GM19193 (cell line): Measurements from ENCODE around the gene ATF2.
A peak's percentile ranks its signal among the peaks of the same experiment; 100 is the strongest.

ENCODE experiments used
- POLR2A ChIP-seq: IDR thresholded peaks from 4 replicates; pipeline ENCODE4 v1.6.1; 2011; ENCODE audit not compliant: insufficient read depth, insufficient read length; ENCODE audit errors: extremely low read depth

Gene ATF2

GRCh38 chr2:175167792-175168563 lies at the start of gene ATF2:
ATF2 (minus strand) TSS chr2:175168203; CDS start chr2:175136443, 31,760 bp downstream.
- TF ChIP-seq POLR2A = peak; percentile 80

DNA sequence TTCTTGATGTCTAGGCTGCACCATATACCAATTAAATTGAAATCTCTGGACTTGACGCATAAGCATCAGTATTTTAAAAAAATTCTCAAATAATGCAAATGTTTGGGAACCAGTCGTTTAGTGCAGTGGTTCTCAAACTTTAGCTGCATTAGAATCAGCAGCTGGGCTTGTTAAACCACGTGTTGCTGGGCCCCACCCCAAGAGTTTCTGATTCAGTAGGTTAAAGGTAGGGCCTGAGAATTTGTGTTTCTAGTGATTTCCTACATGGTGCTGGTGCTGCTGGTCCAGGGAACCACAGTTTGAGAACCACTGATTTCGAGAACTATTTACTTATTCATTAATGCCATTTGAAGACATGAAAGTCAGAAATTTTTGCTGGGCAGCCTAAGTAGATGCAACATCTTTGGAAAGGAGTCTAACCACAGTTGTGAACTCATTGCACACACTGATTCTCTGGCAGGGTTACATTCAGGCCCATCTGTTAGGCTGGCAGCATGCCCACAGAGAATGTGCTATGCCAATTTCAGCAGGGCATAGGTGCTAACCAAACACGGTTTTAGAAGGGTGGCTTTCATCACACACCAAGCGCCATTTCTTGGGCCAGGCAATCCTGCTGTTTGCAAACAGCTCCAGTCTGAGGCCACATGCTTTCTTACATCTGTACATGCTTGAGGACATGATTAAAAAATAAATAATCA lies 39.9 kb upstream of the ATF2 start:
- no peak for TF ChIP-seq POLR2A

- TF ChIP-seq POLR2A = no peak
Measured at GRCh38 chr2:175206866-175207265, 38.9 kb upstream of the ATF2 start.

DNA sequence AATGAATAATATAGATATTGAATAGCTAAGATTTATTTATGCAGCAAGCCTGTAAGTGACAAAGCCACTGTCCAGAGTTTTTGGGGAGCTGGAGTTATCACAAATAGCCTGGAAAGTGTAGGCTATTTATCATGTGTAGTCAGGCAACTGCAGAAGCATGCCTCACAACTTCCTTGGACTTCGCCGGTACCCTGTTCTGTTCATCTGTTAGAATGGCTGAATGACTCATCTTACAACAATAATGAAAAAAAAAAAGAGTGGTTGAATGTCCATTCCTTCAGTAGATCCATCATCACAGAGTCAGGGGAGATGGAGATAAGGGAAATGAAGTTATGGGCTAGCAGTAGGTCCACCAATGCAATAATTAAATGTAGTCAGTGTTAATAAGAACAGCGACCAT lies 37.5 kb upstream of the ATF2 start:
- no peak for TF ChIP-seq POLR2A

- TF ChIP-seq POLR2A = no peak
Measured at GRCh38 chr2:175203621-175204496, 35.9 kb upstream of the ATF2 start.

DNA sequence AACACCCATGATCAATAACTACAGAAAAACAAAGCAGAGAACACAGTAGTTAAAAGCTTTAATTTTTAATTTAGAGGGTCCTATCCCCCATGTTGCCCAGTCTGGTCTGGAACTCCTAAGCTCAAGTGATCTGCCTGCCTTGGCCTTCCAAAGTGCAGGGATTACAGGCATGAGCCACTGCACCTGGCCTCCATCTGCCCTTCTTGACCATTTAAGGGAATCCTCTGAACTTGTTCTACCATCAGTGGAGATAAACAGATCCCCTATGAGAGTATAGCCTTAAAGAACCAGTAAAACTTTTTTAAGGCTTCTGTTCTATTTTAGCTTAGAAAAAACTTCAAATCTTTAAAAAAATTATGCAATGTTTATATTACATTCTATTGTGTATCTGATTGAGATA lies 27.0 kb upstream of the ATF2 start:
- no peak for TF ChIP-seq POLR2A

DNA sequence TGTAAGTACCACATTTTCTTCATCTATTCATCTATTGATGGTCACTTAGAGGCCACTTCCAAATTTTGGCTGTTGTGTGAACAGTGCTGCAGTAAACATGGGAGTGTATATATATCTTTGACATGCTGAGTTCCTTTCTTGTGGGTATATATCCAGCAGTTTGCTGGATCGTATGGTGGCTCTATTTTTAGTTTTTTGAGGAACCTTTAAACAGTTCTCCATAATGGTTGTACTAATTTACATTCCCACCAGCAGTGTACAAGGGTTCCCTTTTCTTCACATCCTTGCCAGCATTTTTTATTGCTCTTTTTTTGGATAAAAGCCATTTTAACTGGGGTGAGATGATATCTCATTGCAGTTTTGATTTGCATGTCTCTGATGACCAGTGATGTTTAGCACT lies 20.8 kb upstream of the ATF2 start:
- no peak for TF ChIP-seq POLR2A

GRCh38 chr2:175187378-175187777 lies 19.4 kb upstream of the ATF2 start:
- TF ChIP-seq POLR2A = no peak

DNA sequence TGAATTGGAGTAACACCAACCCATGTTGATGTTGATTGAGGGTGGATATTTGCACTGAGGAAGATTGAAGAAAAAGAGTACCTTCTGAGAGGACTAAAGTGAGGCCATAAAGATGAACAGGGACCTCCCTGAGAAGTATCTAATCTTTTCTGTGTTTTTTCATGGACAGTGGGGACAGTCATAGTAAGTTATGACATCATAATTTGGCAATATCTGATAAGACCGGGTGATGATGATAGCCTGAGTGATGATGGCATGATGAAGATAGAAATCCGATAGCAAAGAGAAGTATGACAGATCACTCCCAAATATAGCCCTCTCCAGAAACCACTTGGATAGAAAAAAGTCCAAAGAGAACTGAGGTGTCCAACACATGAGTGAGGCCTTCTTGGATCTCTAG lies 15.7 kb upstream of the ATF2 start:
- TF ChIP-seq POLR2A = no peak

GRCh38 chr2:175181877-175182308 lies 13.9 kb upstream of the ATF2 start:
- no peak for TF ChIP-seq POLR2A

- TF ChIP-seq POLR2A = peak; percentile 95
Measured at GRCh38 chr2:175181104-175181876, 13.3 kb upstream of the ATF2 start, which contains the start of gene ATP5MC3. ATP5MC3 (minus strand) TSS chr2:175181710; CDS start chr2:175181393, 317 bp downstream.

DNA sequence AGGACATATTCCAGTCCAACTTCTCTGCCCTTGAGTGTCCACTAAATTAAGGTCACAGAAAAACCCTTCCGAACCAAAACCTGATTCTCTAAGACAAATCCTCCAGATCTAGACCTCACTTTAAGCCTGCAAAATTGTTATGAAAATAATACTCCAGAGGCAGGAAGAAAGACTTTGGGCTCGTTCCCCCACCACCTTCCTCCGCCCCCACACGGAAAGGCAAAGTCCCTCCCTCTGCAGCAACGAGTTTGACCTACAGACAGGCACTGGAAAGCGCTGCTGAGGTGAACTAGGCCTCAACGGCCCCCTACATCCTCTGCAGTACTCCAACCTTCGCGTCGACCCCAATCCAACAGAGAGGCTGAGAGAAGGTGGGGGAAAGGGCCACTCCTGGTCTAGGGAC lies 12.7 kb upstream of the ATF2 start:
- TF ChIP-seq POLR2A = no peak

DNA sequence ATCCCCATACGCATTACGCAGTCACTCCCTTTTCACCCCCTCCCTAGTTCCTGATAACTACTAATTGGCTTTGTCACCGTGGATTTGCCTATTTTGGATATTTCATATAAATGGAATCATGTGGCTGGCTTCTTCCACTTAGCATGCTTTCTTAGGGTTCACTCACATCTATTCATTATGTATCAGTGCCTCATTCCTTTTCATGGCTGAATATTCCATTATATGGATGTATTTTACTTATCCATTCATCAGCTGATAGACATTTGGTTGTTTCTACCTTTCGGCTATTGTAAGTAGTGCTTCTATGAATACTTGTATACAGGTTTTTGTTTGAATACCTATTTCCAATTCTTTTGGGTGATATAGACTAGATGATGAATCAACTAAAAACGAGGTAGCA lies 8.6 kb upstream of the ATF2 start:
- no peak for TF ChIP-seq POLR2A

GRCh38 chr2:175175896-175176295 lies 7.9 kb upstream of the ATF2 start:
- no peak for TF ChIP-seq POLR2A
